Fibroblast of the aortic adventitia (primary cell): Measurements from ENCODE around the gene SH3PXD2A. TPM values are rescaled to one million over a fixed set of nuclear protein-coding genes. Genes with fewer than 3 reads are reported as not detected.

Source experiments
- DNase-seq: peaks from one replicate; pipeline ENCODE4 v3.0.0-alpha.2; 2010; ENCODE audit warnings: low read depth
- H3K4me3 ChIP-seq: 2 replicates; pipeline ENCODE4 v1.5.1; 2011; ENCODE audit warnings: low read depth, mild to moderate bottlenecking, control low read depth, low read length, moderate library complexity
- CTCF ChIP-seq: IDR thresholded peaks from 2 replicates; pipeline ENCODE4 v1.5.1; 2011; ENCODE audit warnings: mild to moderate bottlenecking, low read length, control low read depth, inconsistent platforms; ENCODE audit not compliant: insufficient read depth
- total RNA-seq: library from RNA; depleted of rRNA; stranded (reverse); fragments of >200 nt; gene quantifications from 2 replicates; pipeline ENCODE4 v1.2.3, GENCODE V29; 2012; ENCODE audit warnings: low replicate concordance

The SH3PXD2A gene
- total RNA-seq, 1 donor = 20.4 TPM

GRCh38 chr10:103599907-103600306, 255.5 kb downstream of the SH3PXD2A start:
- no peak for TF ChIP-seq CTCF
- no peak overlapping the region for H3K4me3 ChIP-seq
- no peak for DNase-seq

GRCh38 chr10:103599211-103599610, 256.2 kb downstream of the SH3PXD2A start:
- H3K4me3 ChIP-seq = no peak overlapping the region
- DNase-seq = no peak
- TF ChIP-seq CTCF = no peak

- TF ChIP-seq CTCF = peak; percentile 73
- DNase-seq = peak; percentile 79
- no peak overlapping the region for H3K4me3 ChIP-seq
These were observed 256.7 kb downstream of the SH3PXD2A start for GRCh38 chr10:103598654-103599115.

GRCh38 chr10:103597003-103597402, 258.4 kb downstream of the SH3PXD2A start:
- no peak for DNase-seq
- no peak overlapping the region for H3K4me3 ChIP-seq
- no peak for TF ChIP-seq CTCF

GRCh38 chr10:103595933-103596726, 259.2 kb downstream of the SH3PXD2A start:
- H3K4me3 ChIP-seq = no peak overlapping the region
- DNase-seq = no peak
- no peak for TF ChIP-seq CTCF

DNA sequence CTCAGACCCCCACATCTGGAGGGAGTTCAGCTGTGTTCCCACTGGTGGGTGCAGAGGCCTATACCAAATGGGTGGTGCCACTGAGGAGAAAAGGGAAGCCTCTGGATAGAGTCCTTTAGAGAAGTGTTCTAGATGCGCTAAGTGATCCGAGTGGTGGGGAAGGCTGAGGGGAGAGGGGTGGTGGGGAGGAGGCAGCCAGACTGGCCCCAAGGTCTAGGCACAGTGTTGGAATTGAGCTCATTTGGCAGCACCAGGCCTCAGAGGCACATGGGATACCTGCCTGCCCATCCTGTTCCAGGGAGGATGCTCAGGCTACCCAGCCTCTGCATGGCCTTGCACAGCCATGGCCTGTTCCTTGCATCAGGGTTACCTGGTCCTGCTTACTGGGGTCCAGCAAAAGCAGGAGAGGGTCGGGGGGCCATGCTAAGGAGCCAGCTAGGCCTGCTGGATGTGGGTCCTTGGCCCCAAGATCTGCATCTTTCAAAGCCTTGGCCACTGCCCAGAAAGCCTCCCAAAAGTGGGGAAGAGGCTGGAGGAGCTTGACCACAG, 262.3 kb downstream of the SH3PXD2A start:
- no peak for DNase-seq
- TF ChIP-seq CTCF = no peak
- no peak overlapping the region for H3K4me3 ChIP-seq
